ENCODE data around the gene MED15.

GRCh38 chr22:20615021-20615420, 107.6 kb downstream of the MED15 start:
- TF ChIP-seq CTCF (IDR thresholded peaks at IDR 0.05 in 2 of 3, conservative IDR thresholded peaks at IDR 0.05 in 1 of 3; ENCODE audit: control insufficient read depth in 2 of 3, extremely low read depth in 1 of 3, insufficient read depth in 1 of 3, low read depth in 3 of 3, low read length in 3 of 3): no peak
- TF ChIP-seq SMC3 (IDR thresholded peaks at IDR 0.05; ENCODE audit: borderline replicate concordance, low read length): no peak
- no peak for TF ChIP-seq ZNF207 (IDR thresholded peaks at IDR 0.05; ENCODE audit: borderline replicate concordance)
- TF ChIP-seq RFX5 (IDR thresholded peaks at IDR 0.05; ENCODE audit: low read depth, low read length): no peak
- TF ChIP-seq NR2C1 (IDR thresholded peaks at IDR 0.05): no peak
- no peak for TF ChIP-seq CHD2 (IDR thresholded peaks at IDR 0.05; ENCODE audit: borderline replicate concordance, low read depth, low read length)
- no peak for TF ChIP-seq EP300 (IDR thresholded peaks at IDR 0.05; ENCODE audit: borderline replicate concordance in 1 of 2, control insufficient read depth in 1 of 2, low read depth in 2 of 2, low read length in 2 of 2)
- no peak for TF ChIP-seq MEF2A (IDR thresholded peaks at IDR 0.05; ENCODE audit: insufficient read depth, low read depth, low read length)
- no peak for TF ChIP-seq ZBTB40 (IDR thresholded peaks at IDR 0.05; ENCODE audit: borderline replicate concordance)
- TF ChIP-seq NFYA (IDR thresholded peaks at IDR 0.05; ENCODE audit: borderline replicate concordance, low read depth, low read length): no peak
- TF ChIP-seq HCFC1 (IDR thresholded peaks at IDR 0.05; ENCODE audit: low read length): no peak

Measured in GM12878 (cell line).